ELF-1 (cell line): Measurements from ENCODE around the gene HOXD9.
A peak's percentile ranks its signal among the peaks of the same experiment; 100 is the strongest.

Experiments used
- DNase-seq: peaks from one replicate; pipeline ENCODE4 v3.0.0-alpha.2; 2016; ENCODE audit warnings: low read depth, low spot score

HOXD9 gene

DNA sequence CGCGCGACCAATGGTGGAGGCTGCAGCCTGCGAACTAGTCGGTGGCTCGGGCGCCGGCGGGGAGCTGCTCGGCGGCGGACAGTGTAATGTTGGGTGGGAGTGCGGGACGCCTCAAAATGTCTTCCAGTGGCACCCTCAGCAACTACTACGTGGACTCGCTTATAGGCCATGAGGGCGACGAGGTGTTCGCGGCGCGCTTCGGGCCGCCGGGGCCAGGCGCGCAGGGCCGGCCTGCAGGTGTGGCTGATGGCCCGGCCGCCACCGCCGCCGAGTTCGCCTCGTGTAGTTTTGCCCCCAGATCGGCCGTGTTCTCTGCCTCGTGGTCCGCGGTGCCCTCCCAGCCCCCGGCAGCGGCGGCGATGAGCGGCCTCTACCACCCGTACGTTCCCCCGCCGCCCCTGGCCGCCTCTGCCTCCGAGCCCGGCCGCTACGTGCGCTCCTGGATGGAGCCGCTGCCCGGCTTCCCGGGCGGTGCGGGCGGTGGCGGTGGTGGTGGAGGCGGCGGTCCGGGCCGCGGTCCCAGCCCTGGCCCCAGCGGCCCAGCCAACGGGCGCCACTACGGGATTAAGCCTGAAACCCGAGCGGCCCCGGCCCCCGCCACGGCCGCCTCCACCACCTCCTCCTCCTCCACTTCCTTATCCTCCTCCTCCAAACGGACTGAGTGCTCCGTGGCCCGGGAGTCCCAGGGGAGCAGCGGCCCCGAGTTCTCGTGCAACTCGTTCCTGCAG, at the start of gene HOXD9:
TSS of gene HOXD9 (plus strand) at position 37 of the 728 bp plus-strand sequence. CDS start at position 87, 50 bp downstream.
- peak; percentile 72 for DNase-seq

DNA sequence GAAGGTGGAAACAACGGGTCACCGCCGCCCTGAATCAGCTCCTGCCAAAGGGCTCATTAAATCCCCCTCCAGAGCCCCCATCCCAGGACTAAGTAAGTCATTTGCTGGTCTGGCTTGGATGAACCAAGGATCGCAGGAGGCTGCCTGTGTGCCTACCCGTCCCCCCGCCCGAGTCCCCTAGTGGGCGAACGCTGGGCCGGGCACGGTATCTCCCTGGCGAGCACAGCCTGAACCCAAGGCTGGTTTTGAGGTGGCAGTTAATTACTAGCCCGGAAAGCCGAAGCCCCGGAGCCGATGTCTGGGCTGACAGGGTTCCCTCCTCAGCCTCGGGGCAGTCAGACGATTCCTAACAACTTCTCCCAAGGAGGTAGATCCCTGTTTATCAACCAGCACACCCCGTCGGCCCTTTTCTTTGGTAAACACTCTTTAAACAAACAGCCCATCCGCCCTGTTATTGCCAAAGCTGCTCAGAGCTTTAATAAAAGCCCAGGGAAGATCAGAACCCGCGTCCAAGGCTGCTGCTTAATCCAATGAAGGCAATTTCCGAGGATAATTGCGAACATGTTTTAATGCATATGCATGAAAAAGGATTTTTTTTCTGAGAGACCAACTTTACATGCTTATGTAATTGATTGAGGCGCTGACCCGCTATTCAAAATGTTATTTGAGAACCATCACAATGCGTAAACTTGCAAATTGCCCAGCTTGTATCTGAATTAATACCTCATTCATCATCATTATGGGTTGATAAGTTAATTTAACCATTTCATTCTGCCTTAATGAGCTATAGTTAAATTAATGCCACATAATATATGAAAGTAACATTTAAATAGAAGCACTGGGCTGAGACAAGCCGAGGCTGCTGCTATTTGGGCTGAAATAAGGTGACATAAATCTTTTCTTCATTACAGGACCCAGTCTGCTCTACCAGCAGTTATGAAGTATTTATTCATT, 49.3 kb upstream of the HOXD9 start:
- peak; percentile 65 for DNase-seq

DNA sequence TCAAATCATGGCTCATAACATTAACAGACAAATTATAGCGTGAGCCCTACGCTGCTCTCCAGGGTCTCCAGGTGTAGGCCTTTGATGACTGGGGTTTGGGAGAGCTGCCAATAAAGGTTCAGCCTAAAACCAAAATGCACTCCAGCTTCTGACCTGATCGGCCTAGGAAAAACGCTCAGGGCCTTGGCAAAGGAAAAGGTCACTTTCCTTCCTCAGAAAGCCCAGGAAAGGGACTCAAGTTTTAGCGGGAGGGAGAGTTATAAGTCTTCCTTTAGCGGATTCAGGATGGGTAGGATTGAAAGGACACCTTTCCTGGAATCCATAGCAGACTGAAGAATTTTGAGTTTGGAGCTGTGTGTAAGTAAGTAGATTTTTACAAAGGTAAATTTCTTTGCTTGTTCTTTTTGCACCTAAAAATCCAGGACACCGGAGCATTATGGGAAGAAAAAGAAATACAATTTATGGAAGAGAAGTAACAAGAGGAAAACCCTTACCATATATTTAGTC, 47.5 kb upstream of the HOXD9 start:
- DNase-seq = no peak

DNA sequence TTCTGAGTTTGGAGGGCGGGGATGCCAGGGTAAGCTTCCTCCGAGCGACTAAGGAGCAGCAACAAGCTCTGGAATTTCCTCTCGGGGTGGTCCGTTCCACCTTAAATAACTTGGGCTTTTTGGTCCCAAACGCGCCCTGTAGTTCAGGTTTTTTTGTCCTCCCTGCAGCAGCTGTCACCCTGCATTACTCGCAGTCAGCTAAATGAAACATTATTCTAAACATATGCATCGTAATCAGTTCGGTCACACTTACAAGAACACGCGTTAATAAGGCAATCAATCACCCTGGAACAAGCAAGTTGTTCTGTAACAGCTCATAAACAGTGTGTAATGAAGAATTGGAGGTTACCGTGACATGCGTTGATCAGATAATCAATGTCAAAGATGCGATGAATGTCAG, 47.0 kb upstream of the HOXD9 start:
- peak; percentile 70 for DNase-seq

DNA sequence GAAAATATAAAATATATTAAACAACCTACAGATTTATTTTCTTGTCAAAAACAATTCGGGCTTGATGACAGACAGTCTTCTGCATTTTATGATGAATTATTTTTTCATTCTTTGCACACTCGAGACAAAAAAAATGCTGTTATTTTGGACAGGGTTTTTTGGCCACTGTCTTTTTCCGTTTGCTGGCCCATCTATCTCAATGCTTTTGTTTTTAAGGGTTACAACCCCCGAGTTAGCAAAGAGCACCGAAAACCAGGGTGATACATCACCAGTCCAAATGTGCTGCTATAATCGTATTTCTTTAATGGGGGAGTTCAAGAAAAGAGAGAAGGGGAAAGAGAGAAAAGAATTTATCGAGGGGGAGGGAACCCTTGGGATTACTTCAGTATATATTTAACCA, 46.5 kb upstream of the HOXD9 start:
- DNase-seq = no peak

DNA sequence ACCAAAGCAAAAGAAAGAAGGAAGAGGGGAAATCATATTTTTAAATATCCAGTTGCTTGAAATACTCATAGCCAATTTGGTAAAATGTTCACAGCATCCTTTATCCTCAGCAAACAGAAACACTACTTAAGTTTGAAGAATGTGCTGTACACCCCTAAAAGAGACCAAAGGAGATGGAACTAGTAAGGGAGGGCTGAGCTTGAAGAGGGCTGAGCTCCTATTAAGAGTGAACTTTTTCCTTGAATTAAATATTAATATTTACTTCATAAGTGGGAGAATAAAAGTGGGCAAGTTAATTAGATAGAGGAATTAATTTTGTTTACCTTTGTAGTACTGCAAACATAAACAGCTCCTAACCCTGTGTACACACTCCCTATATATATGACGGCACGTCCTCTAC, 45.7 kb upstream of the HOXD9 start:
- DNase-seq = no peak

DNA sequence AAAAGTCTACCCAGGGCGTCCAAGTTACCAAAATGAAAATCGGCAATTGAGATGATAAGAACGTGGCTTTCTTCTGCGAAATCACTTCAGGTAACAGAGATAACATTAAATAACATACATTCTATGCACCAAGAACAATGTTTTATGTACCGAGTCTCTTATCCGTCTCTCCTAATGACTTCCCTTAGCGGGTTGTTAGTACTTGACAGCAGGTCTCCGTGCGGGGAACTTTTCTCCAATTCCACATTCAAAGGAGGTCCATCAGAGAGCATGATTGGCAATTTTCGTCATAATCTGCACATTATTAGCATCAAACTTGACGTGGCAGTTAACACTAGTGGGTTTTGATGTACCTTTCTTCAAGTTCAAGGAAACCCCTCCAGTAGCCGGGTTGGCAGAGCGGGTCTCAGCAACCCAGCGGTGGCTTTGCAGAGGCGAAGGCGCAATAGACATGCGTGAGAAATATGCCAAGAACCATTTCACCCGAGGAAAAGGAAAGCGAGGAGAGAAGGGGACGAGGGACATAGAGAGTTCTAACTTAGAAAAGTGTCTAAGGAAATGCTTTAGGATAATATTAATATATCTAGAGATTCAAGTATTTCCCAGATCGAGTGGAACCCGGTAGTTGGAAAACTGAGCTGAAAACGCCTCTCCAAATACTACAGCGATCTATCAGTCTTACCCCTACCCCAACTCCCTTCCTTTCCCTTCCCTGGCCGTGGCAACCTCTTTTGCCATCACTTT, 43.8 kb upstream of the HOXD9 start:
- peak; percentile 21 for DNase-seq

DNA sequence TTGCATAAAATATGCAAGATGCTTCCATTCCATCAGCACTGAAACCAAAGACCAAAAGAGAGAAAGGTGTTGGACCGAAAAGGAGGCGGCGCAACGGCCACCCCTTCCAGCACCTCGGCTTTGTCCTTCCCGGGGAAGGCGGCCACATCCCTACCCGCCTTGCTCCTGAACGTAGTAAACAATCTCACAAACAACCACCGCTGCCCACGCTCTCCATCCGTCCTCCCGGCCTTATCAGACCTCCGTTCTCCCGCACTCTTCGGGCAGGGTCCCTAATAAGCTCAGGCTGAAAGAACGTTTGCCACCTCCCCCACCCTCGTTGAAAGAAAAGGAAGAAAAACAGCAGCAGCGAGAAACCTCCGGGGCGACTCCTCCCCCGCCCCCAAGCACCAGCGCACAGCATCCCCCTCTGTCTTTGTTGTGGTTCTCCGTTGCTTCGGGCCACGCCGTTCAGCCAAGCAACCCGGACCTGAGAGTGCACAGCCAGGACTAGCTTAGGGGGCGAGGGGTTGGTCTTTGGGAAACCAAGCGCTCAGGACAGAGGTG, 43.2 kb upstream of the HOXD9 start:
- DNase-seq = peak; percentile 82

DNA sequence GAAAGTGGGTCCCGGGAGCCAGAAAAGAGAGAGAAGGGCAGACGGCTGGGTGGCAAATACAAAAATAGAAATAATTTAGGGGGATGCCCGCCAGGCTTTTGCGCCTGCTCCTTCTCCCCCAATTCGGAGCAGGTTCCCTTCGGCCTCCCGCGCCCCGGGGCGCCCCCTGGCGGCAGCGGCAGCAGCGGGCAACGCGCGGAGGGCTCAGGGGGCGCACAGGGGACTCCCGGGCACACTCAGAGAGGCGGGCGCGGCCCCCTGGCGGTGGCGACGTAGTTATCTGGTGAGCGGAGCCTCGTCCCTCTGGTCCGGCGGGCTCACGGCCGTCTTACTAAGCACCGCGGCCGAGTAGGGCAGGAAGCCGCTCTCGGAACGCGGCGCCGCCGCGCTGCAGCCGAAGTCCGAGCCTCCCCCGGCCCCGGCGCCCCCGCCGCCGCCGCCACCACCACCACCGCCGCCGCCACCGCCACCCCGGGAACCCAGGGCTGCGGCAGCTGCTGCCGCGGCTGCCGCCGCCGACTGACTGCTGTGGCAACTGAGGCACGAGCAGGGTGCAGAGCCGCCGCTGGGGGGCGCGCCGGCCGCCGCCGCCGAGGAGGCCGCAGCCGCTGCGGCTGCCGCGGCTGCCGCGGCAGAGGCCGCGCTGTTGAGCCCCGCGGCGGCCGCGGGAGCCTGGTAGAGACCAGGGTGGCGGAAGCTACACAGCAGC, 42.5 kb upstream of the HOXD9 start:
- peak; percentile 93 for DNase-seq

DNA sequence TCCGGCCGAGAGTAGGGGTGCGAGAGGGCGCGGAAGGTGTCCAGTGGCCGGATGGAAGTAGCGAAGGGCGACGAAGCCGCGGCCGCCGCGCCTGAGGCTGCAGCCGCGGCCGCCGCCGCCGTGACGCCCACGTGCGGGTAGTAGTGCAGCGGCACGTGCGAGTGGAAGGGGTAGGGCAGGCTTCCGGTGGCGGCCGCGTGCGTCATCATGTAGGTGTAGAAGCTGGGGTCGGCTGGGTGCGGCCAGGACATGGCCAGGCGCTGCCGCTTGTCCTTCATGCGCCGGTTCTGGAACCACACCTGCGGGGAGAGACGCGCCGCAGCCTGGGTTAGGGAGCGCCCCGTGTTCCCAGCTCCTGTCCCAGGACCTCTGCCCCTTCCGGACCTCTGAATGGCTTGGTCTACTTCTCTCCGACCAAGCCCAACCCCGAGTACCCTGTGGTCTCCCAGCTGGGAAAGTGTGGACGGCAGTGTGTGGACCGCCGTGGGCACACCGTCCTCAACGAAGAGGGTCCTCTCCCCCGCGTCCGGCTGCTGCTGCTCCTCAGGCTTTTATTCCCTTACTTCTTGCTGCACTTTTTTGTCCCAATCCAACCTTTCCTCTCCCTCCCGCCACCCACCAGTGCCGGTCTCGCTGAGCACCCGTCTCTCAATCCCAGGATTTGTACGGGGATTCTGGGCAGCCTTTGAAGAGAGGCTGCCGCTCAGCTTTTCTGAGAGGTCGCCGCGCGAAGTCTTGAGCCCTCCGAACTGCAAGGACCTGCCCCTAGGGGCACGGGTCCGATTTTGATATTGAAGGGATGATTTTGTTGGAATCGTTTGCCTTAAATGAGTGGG, 41.8 kb upstream of the HOXD9 start:
- DNase-seq = peak; percentile 60

DNA sequence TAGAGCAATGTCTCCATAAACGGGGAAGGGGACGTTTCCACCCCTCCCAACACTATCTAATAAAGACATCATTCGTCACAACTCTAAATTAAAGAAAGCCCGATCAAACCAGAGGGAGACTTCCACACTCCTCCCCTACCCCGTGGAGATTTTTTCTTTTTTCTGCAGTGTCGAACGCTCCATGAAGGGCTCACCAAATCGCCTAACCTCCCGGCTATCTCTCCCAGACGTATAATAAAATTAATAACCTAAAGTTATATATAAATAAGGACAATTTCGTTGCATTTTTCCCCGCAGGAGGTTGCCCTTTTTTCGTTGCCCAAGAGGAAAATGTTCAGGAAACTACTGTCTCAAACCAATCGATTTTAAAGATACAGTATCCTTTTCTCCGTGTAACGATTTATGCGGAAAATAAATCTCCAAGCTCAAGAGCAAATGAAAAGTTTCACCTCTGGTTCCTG, 41.1 kb upstream of the HOXD9 start:
- no peak for DNase-seq

DNA sequence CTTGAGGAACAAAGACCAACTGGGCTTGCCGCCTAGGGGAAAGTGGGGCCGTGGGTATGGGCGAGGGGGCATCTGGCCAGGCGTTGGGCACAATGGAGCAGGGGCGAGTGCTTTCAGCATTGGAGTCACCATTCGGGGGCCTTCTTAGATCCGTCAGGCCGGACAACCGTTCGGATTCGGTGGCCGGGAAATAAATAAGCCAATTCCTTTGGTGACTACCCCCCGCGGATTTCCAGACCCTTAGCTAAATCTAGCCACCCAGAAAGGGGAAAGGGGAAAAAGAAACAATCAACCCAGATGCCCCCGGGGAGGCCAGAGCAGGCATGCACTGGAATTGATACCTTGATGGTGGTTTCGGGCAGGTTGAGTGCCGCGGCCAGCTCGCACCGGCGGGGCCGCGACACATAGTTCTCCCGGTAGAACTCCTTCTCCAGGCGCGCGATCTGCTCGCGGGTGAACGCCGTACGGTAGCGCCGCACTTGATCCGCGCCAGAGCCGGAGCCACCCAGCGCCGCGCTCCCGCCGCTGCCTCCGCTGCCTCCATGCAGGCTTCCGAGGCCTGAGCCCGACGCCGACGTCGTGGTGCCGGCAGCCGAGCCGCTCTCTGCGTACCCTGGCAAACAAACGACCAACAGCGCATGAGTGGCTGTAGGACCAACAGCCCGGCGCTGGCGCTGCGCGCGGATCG, 40.5 kb upstream of the HOXD9 start:
- peak; percentile 78 for DNase-seq

DNA sequence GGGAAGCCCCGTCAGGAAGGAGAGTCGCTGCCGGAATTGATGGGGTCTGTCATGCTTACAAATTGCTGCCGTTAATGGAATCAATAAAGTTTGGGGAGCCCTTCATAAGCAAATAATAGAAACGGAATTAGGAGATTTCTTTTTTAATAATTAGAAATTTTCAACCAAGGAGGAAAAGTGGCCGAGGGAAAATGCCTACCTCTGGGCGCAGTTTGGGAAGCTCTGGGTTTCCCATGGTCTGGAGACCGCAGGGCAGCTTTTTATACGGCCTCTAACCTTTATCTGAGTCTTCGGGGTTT, 40.0 kb upstream of the HOXD9 start:
- no peak for DNase-seq

DNA sequence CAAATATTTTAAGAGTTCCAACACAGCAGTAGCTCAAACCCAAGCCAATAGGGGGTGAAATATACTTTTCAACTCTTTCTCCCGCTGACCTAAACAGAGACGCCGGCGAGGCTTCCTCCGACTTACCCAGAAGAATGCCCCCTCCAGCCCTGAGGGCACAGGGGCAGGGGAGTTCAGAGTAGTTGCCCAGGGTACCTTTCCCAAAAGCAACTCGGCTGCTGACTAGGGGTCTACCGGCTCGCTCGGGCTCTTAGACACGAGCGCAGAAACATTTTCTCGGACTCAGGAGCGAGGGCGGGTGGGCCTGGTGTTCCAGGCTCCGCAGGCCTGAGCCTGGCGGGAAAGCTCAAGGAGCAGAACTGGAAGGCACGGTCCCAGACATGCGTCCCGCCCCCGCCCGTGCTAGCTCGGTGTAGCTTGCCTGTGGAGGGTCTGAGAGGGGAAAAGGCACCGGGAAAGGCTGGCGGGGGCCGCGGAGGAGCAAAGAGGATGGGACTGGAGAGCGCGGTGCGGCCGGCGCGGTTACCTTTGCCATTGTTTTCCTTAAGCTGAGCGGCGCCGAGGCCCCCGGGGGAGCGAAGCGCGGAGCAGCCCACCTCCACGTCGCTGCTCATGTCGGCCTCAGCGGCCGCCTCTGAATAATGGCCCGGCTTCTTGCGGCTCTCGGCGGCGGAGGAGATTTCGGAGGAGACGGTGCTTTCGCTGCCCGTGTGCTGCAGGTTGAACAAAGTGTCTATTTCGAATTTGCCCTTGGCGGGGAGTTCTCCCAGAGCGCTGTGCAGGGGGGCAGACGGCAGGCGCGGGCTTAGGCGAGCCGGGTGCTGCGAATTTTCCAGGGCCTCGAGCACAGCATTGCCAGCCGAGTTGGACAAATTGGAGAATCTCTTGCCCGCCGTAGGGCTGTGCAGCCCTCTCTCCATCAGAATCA, 39.4 kb upstream of the HOXD9 start:
- DNase-seq = peak; percentile 76

DNA sequence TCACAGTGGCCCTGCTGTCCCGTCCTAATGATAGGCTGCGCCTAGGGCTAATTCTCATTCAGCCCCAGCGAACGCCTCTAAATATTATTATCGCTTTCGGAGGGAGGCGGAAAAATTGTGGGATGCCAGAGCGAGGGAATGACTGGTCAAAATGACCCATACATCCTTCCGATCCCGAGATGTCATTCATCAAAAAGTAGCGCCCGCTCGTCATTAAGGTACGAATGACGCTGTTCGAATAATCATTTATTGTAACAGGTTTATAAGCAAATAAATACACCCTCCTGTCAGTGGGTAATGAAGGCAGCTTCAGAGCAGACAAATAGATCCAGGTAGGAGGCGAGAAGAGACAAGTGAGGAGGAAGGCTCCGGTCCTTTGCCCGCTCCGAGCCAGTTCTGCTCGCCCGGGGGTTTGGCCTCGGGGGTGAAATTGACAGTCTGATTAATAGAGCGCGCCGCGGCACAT, 38.7 kb upstream of the HOXD9 start, which contains the start of gene EVX2:
TSS of gene EVX2 (minus strand) at position 167 of the 466 bp plus-strand sequence. CDS start 186 bp downstream, outside the sequence.
- peak; percentile 44 for DNase-seq

DNA sequence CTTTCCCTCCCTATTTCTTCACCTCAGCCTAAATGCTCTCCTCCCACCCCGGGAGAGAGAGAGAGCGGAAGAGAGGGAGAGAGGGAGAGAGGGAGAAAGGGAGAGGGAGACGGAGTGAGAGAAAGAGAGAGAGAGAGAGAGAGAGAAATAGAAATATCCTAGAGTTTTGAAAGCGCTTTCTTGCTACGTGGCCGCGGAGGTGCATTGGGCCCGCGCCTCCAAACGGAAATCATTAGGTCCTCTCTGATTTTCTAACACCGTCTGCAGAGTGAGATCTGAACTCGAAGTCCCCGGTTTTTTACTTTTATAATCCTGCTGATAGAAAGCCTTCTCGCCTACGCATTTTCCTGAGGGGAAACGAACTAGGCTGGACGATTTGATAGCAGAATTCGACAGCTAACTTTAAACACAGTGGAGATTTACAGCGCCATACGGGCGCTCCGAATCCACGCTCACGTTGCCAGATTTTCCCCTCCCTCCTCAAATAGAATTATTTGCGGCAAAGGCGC, 37.9 kb upstream of the HOXD9 start:
- DNase-seq = no peak

DNA sequence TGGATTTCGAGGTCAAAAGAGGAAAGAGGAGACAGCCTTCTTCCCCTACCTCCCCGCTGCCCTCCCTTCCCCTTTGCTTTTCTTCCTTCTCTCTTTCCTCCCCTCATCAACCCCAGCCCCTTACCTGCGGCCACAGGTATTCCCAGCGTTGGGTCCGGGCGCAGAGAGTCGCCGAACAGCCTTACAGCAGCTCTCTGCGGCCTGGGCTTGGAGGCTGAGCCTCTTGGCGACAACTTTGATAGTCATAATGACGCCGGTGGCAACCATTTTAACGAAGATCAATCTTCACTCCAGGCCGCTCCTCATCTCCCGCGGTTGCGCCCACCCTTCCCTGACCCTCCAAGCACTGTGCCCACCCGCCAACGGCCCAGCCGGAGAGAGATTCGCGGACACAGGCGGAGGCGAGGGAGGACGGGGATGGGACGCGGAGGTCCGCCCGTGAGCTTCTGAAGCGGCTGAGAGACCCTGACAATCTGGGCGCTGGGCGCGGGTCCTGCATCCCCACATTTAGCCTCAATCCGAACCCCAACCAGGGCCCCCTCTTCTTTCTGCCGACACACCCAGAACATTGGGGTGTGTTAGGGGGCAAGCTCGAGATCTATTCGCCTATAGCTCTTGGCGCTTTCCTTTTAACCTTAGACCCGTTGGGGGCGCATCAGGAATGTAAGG, 37.3 kb upstream of the HOXD9 start:
- peak; percentile 49 for DNase-seq
